HCT116 (cell line): ENCODE data around the gene SP140L. TPM values are rescaled to one million over a fixed set of nuclear protein-coding genes. Genes with fewer than 3 reads are reported as not detected.

ENCODE experiments used
- ATAC-seq: fragments of 200-7000 bp; cut with Tn5 transposase; 2 replicates; pipeline ENCODE4 v1.9.1; 2020; ENCODE audit warnings: mild to moderate bottlenecking, moderate library complexity
- BruUV-seq: library from RNA; stranded (reverse); fragments of 400-500 nt; replicated peaks from 2 replicates; lab custom pipeline; 2021; lab: Mats Ljungman, UMichigan
- CTCF ChIA-PET: fragments of 300-600 bp; sonication (Branson Sonifier 250); formaldehyde crosslinking; loops from one replicate; lab custom pipeline; 2021; ENCODE audit warnings: antibody characterized with exemption; lab: Charles Lee
- POLR2A ChIA-PET: fragments of 300-600, 350-600 bp; sonication (Branson Sonifier 250); formaldehyde crosslinking; loops from one replicate; lab custom pipeline; 2021; ENCODE audit warnings: antibody characterized with exemption; lab: Charles Lee
- RAD21 ChIA-PET, 2 experiments: fragments of 300-600 bp; sonication (Branson Sonifier 250); formaldehyde crosslinking; loops; one replicate each; lab custom pipeline; 2023; ENCODE audit warnings: low total read pairs in 2 of 2; ENCODE audit not compliant: uncharacterized antibody in 2 of 2, unreplicated experiment in 2 of 2, low non-redundant PET in 1 of 2; lab: Charles Lee
- DNase-seq: peaks from one replicate; pipeline ENCODE4 v3.0.0-alpha.2; 2010; ENCODE audit warnings: low read depth, low spot score
- H2AFZ ChIP-seq: fragments of 200-600 bp; shearing (Covaris generic), sonication (generic); 2 replicates; pipeline ENCODE4 v1.6.1; 2017; ENCODE audit warnings: low read depth, mixed run types, mixed read lengths, antibody characterized with exemption, low read length; ENCODE audit not compliant: poor library complexity, severe bottlenecking
- H3K27ac ChIP-seq: 2 replicates; pipeline ENCODE4 v1.5.1; 2012; ENCODE audit warnings: low read depth, low read length
- H3K27me3 ChIP-seq: fragments of 200-600 bp; sonication (generic); 2 replicates; pipeline ENCODE4 v1.6.1; 2016; ENCODE audit warnings: mixed run types, low read length, mixed read lengths; ENCODE audit not compliant: insufficient read depth
- H3K36me3 ChIP-seq, 2 experiments: fragments of 200-500 bp in 1 of 2; fragments of 200-600 bp in 1 of 2; sonication (Bioruptor generic) in 1 of 2; sonication (generic) in 1 of 2; 2 replicates each; pipeline versions ENCODE4 v1.5.1 to v1.6.1; 2014 to 2016; ENCODE audit warnings: low read length in 2 of 2, inconsistent platforms in 1 of 2, mixed read lengths in 1 of 2, mixed run types in 1 of 2; ENCODE audit not compliant: insufficient read depth in 2 of 2, control insufficient read depth in 1 of 2
- H3K4me1 ChIP-seq, 2 experiments: fragments of 200-600 bp in 1 of 2; sonication (generic) in 1 of 2; 2 replicates each; pipeline versions ENCODE4 v1.5.1 to v1.6.1; 2012 to 2017; ENCODE audit warnings: low read length in 2 of 2, inconsistent platforms in 1 of 2, mild to moderate bottlenecking in 1 of 2, mixed read lengths in 1 of 2, mixed run types in 1 of 2, moderate library complexity in 1 of 2; ENCODE audit not compliant: insufficient read depth in 2 of 2, control insufficient read depth in 1 of 2
- H3K4me2 ChIP-seq: fragments of 200-600 bp; sonication (generic); 2 replicates; pipeline ENCODE4 v1.6.1; 2017; ENCODE audit warnings: mixed run types, low read length, mixed read lengths
- H3K4me3 ChIP-seq, 2 experiments: fragments of 200-600 bp in 1 of 2; sonication (generic) in 1 of 2; replicated peaks in 1 of 2; 2 replicates each; pipeline ENCODE4 v1.5.1; 2011 to 2016; ENCODE audit warnings: low read length in 2 of 2, control low read depth in 1 of 2, low read depth in 1 of 2, mild to moderate bottlenecking in 1 of 2, mixed read lengths in 1 of 2, mixed run types in 1 of 2
- H3K79me2 ChIP-seq: fragments of 200-600 bp; sonication (generic); 2 replicates; pipeline ENCODE4 v1.6.1; 2017; ENCODE audit warnings: mild to moderate bottlenecking, mixed run types, low read length, moderate library complexity, mixed read lengths; ENCODE audit not compliant: insufficient read depth
- H3K9ac ChIP-seq: fragments of 200-600 bp; sonication (generic); 2 replicates; pipeline ENCODE4 v1.6.1; 2016; ENCODE audit warnings: low read length, mixed read lengths
- H3K9me2 ChIP-seq: fragments of 200-600 bp; sonication (generic), shearing (Covaris generic); 2 replicates; pipeline ENCODE4 v1.6.1; 2017; ENCODE audit warnings: mixed run types, mild to moderate bottlenecking, moderate library complexity; ENCODE audit not compliant: insufficient read depth
- H3K9me3 ChIP-seq, 2 experiments: fragments of 200-500 bp in 1 of 2; fragments of 200-600 bp in 1 of 2; sonication (Bioruptor generic) in 1 of 2; sonication (generic) in 1 of 2; 2 replicates each; pipeline ENCODE4 v1.6.1; 2014 to 2017; ENCODE audit warnings: low read length in 2 of 2, mixed read lengths in 2 of 2, inconsistent platforms in 1 of 2, low read depth in 1 of 2, mild to moderate bottlenecking in 1 of 2, mixed run types in 1 of 2, moderate library complexity in 1 of 2; ENCODE audit not compliant: control insufficient read depth in 1 of 2, insufficient read depth in 1 of 2
- H4K20me1 ChIP-seq: fragments of 200-600 bp; sonication (generic), shearing (Covaris generic); 2 replicates; pipeline ENCODE4 v1.6.1; 2017; ENCODE audit warnings: mixed run types, mild to moderate bottlenecking, moderate library complexity; ENCODE audit not compliant: insufficient read depth
- EGR1 ChIP-seq: IDR thresholded peaks from 2 replicates; pipeline ENCODE4 v1.6.1; 2012; ENCODE audit warnings: low read depth
- FOSL1 ChIP-seq: IDR thresholded peaks from 2 replicates; pipeline ENCODE4 v1.6.1; 2012; ENCODE audit warnings: low read depth
- POLR2A ChIP-seq: IDR thresholded peaks from 2 replicates; pipeline ENCODE4 v1.7.0; 2011; ENCODE audit warnings: borderline replicate concordance; ENCODE audit not compliant: insufficient read depth, insufficient read length; ENCODE audit errors: extremely low read depth
- POLR2AphosphoS5 ChIP-seq: IDR thresholded peaks from 2 replicates; pipeline ENCODE4 v1.6.1; 2011; ENCODE audit warnings: mild to moderate bottlenecking, low read depth, low read length, moderate library complexity
- SIN3A ChIP-seq: IDR thresholded peaks from 2 replicates; pipeline ENCODE4 v1.6.1; 2012; ENCODE audit warnings: low read depth
- SP1 ChIP-seq: IDR thresholded peaks from 2 replicates; pipeline ENCODE4 v1.6.1; 2012; ENCODE audit warnings: low read depth
- YY1 ChIP-seq: IDR thresholded peaks from 2 replicates; pipeline ENCODE4 v1.6.1; 2011; ENCODE audit warnings: low read length, low read depth, moderate library complexity, mild to moderate bottlenecking; ENCODE audit not compliant: insufficient replicate concordance; ENCODE audit errors: extremely low read depth
- ZFX ChIP-seq: fragments of 450-650 bp; IDR thresholded peaks from 2 replicates; pipeline ENCODE4 v1.6.1; 2017
- ZNF274 ChIP-seq: fragments of 200-500 bp; sonication (Bioruptor generic); IDR thresholded peaks from 2 replicates; pipeline ENCODE4 v1.6.1; 2014; ENCODE audit warnings: mild to moderate bottlenecking, low read depth, low read length, inconsistent platforms
- intact Hi-C: fragments of 100-400 bp; cut with micrococcal nuclease; formaldehyde crosslinking; loops from 2 replicates; pipeline ENCODE4 v1.10.0; 2022
- total RNA-seq: library from RNA; stranded (reverse); gene quantifications from one replicate; pipeline ENCODE4 v1.2.1, GENCODE V29; 2021; ENCODE audit not compliant: unreplicated experiment
- TF ChIP-seq, protein P1 (sequence below), 3 experiments: fragments of 200-600 bp in 1 of 3; sonication (generic) in 1 of 3; IDR thresholded peaks in 2 of 3; conservative IDR thresholded peaks in 1 of 3; 2 replicates each; pipeline ENCODE4 v1.5.1; 2012 to 2017; ENCODE audit warnings: low read depth in 2 of 3, low read length in 2 of 3, antibody characterized with exemption in 1 of 3, borderline replicate concordance in 1 of 3, control low read depth in 1 of 3, mild to moderate bottlenecking in 1 of 3, mixed read lengths in 1 of 3, mixed run types in 1 of 3, moderate library complexity in 1 of 3; ENCODE audit not compliant: insufficient read depth in 1 of 3
- TF ChIP-seq, protein P2 (sequence below): IDR thresholded peaks from 2 replicates; pipeline ENCODE4 v1.6.1; 2012; ENCODE audit warnings: low read depth

SP140L gene
- total RNA-seq, 1 experiment from 2014 or later: 28.9 TPM

DNA sequence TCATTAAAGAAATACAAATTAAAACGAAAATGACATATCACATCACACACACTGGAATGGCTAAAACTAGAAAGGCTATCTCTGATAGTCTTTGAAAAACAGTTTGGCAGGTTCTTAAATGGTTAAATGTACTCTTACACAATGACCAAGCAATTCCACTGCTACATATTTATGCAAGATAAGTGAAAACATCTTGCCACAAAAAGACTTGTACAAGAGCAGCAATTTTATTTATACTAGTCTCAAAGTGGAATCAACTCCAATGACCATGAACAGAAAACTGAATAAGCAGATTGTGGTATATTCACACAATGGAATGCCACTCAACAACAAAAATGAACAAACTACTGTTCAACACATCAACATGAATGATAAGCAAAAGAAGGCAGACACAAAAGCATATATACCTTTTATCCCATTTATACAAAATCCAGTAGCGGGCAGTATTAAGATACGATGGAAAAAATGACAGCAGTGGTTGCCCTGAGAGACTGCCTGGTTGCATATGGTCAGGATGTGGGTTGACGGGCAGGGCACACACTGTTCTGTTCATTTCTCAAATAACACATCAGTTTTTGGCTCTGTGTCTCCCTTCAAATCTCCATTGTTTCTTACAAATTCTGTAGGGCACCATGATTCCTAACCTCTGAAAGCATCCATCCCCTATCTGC, 114.4 kb downstream of the SP140L start:
- H3K27me3 ChIP-seq: no peaks in the 10 kb centered on the region
- RAD21 ChIA-PET: no interaction called here
- H2AFZ ChIP-seq: no peak overlapping the region
- H3K27ac ChIP-seq: no peak overlapping the region
- no peak overlapping the region for H3K4me2 ChIP-seq
- H4K20me1 ChIP-seq: no peaks in the 10 kb centered on the region
- no peak for DNase-seq
- no peaks in the 10 kb centered on the region for H3K9me2 ChIP-seq
- ATAC-seq: no peak
- H3K9me3 ChIP-seq: no peaks in the 10 kb centered on the region
- H3K4me1 ChIP-seq: peaks cover 0 to 3% of the 10 kb centered on the region in 2 experiments; a peak in 1 of 4 replicates
- no peak overlapping the region for H3K9ac ChIP-seq
- POLR2A ChIA-PET: no interaction called here
- BruUV-seq: no TSS peak
- TF ChIP-seq FOSL1 (no peak), POLR2AphosphoS5 (no peak), POLR2A (no peak)
- TF ChIP-seq, protein P1, sequence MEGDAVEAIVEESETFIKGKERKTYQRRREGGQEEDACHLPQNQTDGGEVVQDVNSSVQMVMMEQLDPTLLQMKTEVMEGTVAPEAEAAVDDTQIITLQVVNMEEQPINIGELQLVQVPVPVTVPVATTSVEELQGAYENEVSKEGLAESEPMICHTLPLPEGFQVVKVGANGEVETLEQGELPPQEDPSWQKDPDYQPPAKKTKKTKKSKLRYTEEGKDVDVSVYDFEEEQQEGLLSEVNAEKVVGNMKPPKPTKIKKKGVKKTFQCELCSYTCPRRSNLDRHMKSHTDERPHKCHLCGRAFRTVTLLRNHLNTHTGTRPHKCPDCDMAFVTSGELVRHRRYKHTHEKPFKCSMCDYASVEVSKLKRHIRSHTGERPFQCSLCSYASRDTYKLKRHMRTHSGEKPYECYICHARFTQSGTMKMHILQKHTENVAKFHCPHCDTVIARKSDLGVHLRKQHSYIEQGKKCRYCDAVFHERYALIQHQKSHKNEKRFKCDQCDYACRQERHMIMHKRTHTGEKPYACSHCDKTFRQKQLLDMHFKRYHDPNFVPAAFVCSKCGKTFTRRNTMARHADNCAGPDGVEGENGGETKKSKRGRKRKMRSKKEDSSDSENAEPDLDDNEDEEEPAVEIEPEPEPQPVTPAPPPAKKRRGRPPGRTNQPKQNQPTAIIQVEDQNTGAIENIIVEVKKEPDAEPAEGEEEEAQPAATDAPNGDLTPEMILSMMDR (IDR thresholded peaks at IDR 0.05 in 2 of 3, conservative IDR thresholded peaks at IDR 0.05 in 1 of 3; ENCODE audit: borderline replicate concordance in 1 of 3, insufficient read depth in 1 of 3, low read depth in 2 of 3, low read length in 2 of 3): no peak
- intact Hi-C loops: no loop called here
- H3K4me3 ChIP-seq: no peak overlapping the region
- H3K36me3 ChIP-seq: no peaks in the 10 kb centered on the region; a peak in 1 of 4 replicates
- CTCF ChIA-PET: no interaction called here
- H3K79me2 ChIP-seq: no peaks in the 10 kb centered on the region

- Histone ChIP-seq H3K4me1 (peaks cover 0 to 3% of the 10 kb centered on the region in 2 experiments; a peak in 1 of 4 replicates), H4K20me1 (no peaks in the 10 kb centered on the region), H3K9me2 (no peaks in the 10 kb centered on the region), H3K9ac (no peak overlapping the region), H3K9me3 (no peaks in the 10 kb centered on the region), H3K36me3 (no peaks in the 10 kb centered on the region; a peak in 1 of 4 replicates), H3K27ac (no peak overlapping the region), H2AFZ (no peak overlapping the region), H3K4me2 (no peak overlapping the region), H3K4me3 (no peak overlapping the region), H3K79me2 (no peaks in the 10 kb centered on the region), H3K27me3 (no peaks in the 10 kb centered on the region)
- ChIA-PET RAD21 (no interaction called here), CTCF (no interaction called here), POLR2A (no interaction called here)
- DNase-seq (no peak), ATAC-seq (no peak; the same call in 1 of the 2 replicates)
- intact Hi-C loops: no loop called here
- BruUV-seq: no TSS peak
- TF ChIP-seq SIN3A (no peak), ZNF274 (no peak), FOSL1 (no peak), ZFX (no peak), EGR1 (no peak), YY1 (no peak), SP1 (no peak), POLR2AphosphoS5 (no peak)
- TF ChIP-seq, protein P1 (IDR thresholded peaks at IDR 0.05 in 2 of 3, conservative IDR thresholded peaks at IDR 0.05 in 1 of 3; ENCODE audit: borderline replicate concordance in 1 of 3, insufficient read depth in 1 of 3, low read depth in 2 of 3, low read length in 2 of 3): no peak
- TF ChIP-seq, protein P2, sequence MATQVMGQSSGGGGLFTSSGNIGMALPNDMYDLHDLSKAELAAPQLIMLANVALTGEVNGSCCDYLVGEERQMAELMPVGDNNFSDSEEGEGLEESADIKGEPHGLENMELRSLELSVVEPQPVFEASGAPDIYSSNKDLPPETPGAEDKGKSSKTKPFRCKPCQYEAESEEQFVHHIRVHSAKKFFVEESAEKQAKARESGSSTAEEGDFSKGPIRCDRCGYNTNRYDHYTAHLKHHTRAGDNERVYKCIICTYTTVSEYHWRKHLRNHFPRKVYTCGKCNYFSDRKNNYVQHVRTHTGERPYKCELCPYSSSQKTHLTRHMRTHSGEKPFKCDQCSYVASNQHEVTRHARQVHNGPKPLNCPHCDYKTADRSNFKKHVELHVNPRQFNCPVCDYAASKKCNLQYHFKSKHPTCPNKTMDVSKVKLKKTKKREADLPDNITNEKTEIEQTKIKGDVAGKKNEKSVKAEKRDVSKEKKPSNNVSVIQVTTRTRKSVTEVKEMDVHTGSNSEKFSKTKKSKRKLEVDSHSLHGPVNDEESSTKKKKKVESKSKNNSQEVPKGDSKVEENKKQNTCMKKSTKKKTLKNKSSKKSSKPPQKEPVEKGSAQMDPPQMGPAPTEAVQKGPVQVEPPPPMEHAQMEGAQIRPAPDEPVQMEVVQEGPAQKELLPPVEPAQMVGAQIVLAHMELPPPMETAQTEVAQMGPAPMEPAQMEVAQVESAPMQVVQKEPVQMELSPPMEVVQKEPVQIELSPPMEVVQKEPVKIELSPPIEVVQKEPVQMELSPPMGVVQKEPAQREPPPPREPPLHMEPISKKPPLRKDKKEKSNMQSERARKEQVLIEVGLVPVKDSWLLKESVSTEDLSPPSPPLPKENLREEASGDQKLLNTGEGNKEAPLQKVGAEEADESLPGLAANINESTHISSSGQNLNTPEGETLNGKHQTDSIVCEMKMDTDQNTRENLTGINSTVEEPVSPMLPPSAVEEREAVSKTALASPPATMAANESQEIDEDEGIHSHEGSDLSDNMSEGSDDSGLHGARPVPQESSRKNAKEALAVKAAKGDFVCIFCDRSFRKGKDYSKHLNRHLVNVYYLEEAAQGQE: no peak
These were observed 116.5 kb downstream of the SP140L start for GRCh38 chr2:230443541-230443940.
